ENCODE data around the gene VWCE. TPM values are rescaled to one million over a fixed set of nuclear protein-coding genes. Genes with fewer than 3 reads are reported as not detected.

VWCE gene
- total RNA-seq, 1 donor from 2014 or later = 2.7 TPM

DNA sequence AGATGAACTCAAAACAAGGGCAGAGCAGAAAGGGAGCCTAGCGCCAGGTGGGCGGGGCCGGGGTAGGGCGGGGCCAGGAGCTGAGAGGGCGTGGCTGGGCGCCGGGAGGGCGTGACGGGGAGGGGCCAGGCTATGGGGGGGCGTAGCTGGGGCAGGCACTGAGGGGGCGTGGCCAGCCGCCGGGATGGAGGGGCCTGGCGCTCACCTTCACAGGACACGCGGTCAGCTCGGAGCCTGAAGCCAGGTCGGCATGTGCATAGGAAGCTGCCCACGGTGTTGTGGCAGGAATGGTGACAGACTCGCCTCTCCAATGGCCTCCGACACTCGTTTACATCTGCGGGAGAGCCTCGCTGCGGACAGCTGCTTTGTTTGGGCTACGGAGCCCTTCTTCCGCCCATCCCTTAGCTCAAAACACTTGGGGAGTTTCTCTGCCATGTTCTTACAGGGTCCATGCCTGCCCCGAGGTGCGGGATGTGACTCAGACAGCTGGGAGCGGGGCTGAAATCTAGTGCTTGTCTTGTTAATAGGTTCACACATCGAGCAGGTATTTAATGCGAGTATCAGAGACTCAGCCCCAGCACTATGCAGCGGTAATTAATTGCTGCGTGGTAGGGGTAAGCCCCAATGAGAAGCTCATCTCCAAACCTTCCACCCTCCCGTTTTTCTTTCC lies 13.4 kb downstream of the VWCE start:
- DNase-seq (ENCODE audit: low read depth) = no peak

DNA sequence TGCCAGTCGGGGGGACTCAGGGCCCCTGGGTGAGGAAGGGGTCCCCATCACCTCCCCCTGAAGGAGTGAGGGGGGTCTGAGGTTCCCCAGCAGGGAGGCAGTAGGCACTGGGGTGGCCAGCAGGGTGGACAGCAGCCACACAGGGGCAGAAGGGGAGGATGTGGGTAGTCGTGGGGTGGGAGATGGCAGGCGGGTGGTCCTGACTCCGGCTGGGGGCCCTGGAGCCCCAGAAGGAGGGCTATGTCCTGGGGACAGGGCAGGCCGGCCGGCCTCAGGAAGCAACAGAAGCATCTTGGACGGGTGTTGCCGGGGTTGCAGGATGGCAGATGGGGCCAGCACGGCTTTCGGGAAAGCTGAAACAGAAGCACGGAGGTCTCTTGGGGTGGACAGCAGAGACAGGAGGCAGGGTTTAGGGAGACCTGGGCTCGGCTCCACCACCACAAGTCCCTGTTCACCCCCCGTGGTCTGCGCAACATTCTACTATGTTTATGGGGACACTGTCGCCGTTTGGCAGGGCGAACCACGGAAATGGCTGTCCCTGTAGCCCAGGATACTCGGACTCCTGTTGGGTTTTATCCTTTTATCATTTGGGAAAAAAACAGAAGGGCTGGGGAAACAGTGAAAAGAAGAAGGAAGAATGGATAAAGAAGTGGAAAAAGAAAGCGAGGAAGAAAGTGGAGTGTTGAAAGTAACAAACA lies 14.1 kb downstream of the VWCE start:
- no peak for DNase-seq (ENCODE audit: low read depth)

DNA sequence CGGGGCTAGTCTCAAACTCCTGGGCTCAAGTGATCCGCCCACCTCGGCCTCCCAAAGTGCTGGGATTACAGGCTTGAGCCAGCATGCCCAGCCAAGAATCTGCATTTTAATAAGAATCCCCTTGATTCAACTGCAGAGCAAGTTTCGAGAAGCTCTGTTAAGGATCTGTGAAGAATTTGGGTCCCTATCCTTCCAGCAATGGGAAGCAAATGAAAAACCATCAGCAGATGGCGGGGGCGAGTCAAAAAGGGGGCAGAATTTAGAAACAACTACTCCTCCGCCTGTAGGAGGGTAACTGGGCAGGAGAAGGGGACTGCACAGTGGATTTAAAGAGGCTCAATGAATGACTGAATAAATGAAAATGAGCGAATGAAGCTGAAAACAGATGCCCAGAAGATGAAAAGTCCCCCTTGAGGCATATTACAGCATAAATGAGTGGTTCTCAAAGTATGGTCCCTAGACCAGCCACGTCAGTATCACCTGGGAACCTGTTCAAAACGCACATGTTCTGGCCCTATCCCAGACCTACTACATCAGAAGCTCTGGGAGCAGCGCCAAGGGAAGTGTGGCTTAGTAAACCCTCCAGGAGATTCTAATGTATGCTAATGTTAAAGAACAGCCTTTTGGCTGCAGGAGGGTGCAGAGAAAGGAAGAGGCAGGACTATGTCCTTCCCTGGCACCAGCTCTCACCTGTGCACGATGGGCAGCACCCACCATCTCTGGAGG lies 15.0 kb downstream of the VWCE start:
- DNase-seq (ENCODE audit: low read depth) = no peak

DNA sequence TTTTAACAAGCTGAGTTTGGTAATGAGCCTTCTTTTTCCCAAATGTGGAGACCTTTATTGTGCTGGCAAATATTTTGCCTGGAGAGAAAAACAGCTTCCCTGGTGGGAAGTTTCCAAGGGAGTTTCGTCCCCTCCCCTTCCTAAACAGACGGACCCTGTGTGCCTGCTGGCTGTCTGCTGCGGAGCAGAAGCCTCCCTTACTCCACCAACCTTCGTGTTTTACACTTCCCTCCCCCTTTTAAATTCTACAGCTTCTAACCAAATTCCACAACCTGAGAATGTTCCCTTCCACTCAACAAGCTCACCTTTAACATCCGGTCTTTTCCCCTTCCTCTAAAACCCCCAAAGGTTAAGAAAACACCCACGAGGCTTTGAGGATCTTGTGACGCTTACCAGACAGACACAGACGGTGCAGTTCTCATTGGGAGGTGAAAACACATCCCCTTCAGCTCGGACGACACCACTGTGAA lies 17.1 kb downstream of the VWCE start:
- no peak for DNase-seq (ENCODE audit: low read depth)

DNA sequence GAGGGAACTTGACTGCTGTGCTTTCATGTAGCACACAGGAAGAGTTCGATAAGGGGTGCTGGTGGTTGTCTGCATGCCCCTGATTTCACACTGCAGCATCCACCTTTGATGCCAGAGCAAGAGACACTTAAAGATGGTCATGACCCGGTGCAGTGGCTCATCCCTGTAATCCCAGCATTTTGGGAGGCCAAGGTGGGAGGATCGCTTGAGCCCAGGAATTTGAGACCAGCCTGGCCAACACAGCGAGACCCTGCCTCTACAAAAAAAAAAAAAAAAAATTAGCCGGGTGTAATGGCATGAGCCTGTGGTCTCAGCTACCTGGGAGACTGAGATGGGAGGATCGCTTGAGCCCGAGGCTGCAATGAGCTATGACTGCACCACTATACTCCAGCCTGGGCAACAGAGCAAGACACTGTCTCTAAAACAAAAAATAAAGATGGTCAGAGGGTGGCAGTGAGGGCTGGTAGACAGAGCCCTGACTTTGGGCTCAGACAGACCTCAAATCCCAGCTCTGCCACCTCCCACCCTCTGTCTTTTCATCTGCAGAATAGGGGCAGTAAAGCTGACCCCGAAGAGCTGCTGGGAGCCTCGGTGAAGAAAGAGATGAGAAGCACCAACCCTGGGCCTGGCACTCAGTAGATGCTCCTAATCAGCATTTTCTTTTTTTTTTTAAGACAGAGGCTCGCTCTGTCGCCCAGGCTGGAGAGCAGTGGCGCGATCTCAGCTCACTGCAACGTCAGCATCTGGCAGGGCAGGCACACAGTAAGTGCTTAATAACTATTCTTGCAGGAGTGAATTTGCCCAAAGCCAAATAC lies 17.7 kb downstream of the VWCE start:
- no peak for DNase-seq (ENCODE audit: low read depth)

DNA sequence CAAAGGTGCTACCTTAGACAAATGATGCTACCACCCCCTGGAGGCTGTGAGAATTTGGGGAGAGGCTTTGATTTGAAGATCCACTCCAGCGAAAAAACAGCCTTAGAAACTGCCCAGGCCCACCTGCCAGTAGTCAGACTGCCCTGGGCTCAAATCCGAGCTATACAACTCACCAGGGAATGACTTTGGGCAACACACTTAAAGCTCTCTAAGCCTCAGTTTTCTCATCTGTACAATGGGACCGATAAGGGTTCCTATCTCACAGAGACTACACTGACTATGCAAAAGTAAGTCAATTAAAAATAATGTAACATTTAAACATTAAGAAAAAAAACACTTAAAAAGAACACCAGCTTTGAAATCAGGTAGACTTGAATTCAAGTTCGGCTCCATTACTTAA lies 19.9 kb downstream of the VWCE start:
- DNase-seq (ENCODE audit: low read depth) = no peak

DNA sequence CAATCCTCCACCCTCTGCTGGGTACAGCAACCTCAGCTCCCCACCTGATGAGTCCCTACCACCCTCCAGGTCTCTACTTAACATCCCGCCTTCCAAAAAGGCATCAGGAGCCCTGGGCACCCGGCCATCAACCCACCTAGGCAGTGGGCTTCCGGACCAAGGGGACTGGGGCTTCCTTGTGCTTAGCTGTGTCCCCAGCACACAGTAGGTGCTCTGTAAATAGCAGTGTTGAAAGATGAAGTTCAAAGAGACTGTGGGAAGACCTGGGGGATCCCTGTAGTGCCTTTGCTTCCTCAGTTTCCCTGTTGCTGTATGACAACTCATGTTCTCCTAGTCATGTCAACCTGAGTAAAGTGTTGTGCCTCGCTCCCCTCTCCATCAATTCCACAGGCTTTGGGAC lies 21.0 kb downstream of the VWCE start:
- no peak for DNase-seq (ENCODE audit: low read depth)

DNA sequence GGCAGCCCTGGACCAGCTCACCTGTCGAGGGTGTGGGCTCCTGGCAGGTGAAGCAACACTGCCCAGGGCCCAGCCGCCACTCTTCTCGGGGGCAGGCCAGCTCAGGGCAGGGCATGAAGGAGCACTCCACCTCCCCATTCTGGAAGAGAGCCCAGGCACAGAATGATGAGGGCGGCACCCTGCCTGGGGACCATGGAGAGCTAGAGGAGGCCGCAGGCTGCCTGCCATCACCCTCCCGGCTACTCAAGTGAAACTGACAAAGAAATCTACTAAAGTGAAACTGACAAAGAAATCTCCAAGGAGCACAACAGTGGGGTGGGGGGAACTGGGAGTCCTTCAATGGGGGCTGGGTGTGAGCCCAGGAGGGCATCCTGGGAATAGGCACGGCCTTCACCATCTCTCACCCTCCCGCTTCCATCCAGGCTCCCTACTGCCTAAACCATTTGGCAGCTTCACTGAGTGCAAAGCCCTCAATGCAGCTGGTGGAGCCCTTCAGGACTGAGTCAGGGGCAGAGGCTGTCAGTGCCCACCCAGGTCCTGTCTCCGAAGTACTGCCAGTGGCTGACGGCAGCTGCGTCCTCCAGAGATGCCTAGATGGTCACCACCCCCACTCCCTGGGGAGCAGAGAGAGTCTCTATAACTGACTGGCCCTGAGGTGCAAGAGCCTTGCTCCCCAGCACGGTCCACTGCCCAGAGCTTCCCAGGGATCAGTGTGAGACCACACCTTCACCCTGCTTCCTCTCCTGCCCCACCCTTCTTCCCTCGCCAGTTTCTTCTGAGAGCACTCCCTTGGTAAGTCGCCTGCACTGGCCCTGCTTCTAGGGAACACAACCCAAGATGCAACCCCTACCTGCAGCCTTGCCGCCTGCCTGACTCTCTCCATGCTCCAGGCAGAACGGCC lies 21.7 kb downstream of the VWCE start:
- DNase-seq (ENCODE audit: low read depth) = peak; percentile 47

DNA sequence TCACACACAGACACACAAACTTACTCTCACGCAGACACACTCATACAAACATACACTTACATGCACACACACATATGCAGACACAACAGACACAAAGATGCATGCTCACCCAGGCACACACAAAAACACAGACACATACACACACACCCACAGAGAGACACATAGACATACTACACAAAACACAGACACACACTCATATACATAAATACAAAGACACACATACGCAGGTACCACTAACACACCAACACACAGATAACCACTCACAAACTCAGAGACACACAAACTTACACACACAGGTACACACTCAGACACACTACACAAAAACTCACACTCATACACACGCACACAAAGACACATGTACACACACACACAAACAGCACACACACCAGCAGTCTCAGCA lies 22.4 kb downstream of the VWCE start:
- no peak for DNase-seq (ENCODE audit: low read depth)

DNA sequence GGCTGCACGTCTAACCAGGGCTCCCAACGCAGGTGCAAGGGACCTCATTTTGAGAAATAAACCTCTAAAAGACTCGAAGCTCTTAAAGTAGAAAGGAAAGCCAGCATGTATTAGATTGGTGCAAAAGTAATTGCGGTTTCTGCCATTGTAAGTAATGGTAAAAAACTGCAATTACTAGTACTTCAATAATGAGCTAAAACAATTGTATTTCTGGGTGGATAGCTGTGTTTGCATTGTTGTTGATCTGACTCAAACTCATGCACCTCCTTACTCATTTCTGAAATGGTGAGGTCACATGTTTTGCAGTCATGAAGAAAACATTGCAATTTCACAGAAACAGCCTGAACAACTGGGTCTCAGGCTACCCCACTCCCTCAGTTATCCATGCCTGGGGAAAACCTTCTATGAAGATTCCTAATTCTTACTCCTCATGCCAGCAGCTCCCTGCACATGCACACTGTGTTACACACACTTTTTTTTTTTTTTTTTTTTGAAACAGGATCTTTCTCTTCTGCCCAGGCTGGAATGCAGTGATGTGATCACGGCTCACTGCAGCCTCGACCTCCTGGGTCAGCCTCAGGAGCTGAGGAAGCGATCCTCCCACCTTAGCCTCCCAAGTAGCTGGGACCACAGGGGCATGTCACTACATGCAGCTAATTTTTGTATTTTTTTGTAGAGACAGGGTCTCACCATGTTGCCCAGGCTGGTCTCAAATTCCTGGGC lies 24.6 kb downstream of the VWCE start:
- DNase-seq (ENCODE audit: low read depth) = no peak

DNA sequence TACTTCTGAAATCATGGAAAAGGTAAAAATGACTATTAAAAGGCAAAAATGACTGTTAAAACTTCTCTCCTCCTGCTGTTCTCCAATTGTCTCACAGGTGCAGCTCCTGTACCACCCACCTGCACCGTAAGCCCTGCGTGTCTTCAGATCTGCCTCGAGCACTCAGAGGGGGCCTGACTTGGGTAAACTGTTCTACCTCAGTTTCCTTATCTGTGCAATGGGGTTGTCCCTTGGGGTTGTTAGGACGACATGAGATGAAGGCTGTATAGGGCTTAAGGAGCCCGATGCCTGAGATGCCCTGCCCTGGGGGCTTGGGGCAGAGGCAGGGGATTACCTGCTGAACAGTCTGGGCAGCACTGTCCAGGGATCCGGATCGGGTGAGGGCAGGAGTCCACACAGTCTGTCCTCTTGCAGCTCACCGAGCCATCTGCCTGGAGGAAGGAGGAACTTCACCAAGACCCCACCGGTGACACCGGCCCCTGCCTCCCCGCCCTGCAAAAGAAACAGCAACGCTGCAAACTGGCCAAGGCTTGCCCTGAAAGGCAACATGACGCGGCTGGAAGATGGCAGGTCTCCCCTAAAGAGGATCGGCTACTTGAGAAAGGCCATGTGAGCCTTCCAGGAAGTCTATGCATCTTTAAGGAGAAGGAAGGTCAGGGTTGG lies 26.4 kb downstream of the VWCE start:
- no peak for DNase-seq (ENCODE audit: low read depth)

DNA sequence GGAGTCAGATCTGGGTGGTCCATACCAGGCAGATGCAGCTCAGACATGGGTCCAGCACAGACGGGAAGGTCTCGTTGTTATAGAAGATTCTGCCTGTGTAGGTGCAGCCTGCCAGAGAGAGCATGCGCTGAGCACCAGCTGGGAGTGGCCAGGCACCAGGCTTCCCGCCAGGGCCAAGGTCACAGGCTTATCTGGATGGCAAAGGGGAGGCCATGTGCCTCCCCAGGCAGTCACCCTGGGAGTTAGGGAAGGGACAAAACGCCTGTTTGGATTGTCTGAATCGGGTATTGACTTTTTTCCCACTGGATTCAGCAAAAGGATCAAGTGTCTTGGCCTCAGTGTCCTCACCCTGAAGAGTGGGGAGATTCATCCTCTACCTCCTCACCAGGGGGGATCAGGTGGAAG lies 27.7 kb downstream of the VWCE start:
- no peak for DNase-seq (ENCODE audit: low read depth)

DNA sequence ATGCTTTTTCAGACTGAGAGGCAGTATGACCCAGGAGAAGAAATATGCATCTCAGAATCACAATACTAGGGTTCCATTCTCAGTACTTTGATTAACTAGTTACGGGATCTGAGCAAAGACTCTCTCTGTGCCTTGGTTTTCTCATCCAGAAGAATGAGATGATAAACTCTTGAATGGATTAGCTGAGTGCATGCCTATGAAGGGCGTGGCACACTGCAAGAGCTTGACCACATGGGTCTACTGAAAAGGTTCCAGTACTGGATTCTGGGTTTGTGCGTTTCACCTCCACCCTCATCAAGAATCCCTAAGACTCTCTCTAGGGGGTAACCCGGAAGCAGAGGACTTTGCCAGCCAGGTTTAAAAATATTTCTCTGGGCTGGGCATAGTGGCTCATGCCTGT lies 28.5 kb downstream of the VWCE start:
- peak; percentile 32 for DNase-seq (ENCODE audit: low read depth)

DNA sequence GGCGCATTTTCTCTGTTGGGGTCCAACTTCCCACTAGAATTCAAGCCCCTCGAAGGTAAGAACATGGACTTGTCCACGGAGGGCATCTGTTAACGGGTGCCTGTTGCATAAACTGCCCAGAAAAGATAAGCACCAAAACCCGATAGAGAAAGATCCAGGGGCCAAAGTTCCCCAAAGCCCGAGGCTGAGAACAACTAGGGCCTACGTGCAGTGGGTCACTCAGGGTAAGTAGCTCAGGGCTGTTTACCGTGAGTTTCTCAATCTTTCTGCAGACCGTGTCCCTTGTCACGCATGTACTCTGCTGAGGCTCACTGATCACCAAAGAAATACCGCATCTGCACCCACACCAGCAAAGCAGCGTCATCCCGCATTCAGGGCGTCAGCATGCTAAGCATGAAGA lies 29.8 kb downstream of the VWCE start:
- DNase-seq (ENCODE audit: low read depth) = no peak

DNA sequence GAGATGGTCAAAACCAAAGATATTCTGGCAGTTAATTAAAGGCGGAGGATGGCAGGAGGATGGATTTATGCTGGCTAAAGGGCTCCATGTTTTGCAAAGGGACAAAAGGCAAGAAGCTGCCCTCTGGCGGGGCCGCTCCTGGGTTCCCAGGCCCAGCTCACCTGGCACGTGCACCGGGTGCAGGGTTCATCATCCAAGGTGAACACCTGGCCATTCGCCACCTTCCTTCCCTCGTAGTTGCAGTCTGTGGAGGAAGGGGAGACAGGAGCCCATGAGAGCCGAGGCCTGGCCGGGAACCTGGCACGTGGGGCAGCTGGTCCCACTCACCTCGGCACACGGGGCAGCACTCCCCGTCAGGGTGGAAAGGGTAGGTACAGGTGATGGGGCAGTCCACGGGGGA lies 30.3 kb downstream of the VWCE start:
- no peak for DNase-seq (ENCODE audit: low read depth)

DNA sequence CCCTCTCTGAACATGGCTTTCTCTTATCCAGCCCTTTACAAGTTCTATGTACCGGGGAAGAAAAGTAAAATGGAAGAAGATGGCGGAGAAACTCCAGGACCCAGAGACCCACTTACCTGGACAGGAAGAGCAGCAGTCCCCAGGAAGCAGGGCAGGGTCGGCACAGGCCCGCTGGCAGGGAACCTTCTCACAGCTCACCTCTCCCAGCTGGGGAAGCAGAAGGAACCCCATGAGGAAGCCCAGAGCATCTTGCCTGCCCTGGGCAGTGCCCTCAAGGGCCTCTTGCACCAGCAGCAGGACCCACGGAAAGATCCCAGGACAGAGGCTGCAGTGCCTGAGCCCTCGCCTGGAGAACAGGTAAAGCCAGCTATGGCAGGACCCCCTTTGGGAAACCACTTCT lies 30.7 kb downstream of the VWCE start:
- DNase-seq (ENCODE audit: low read depth) = no peak

DNA sequence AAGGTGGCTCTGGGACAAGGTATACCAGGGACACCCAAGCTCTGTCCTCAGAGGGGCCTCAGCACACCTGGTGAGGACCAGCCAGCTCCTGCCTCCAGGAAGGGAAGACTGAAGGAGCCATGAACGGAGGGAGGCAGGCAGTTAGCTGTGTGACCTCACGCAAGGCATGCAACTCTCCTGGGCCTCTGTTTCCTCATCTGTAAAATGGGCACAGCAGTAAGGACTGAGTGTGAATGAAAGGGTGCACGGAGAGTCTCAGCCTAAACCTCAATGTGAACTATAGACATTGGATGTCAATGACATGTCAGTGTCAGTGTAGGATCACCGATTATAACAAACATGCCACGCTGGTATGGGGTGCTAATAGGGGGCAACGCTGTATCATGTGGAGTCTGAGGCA lies 35.8 kb downstream of the VWCE start:
- no peak for DNase-seq (ENCODE audit: low read depth)

DNA sequence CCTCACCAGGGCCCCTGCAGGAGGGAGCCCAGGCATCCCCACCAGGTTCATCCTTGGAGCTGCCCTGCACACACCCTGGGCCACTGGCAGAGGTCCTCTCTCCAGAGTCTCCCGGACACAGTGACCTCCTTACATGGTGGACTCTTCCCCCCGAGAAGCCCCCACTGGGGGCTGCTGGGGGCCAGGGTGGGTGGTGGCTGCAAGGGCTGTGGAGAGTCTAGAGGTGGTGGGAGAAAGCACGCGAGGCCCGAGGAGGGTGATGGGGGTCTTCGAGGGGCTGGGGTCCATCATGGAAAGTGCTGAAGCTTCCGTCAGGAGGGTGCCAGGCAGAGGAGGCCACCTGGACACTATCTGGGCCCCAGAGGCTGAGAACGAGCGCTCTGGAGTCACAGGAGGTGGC lies 36.6 kb downstream of the VWCE start:
- DNase-seq (ENCODE audit: low read depth) = no peak

Measured in myocyte (in vitro differentiated cells).